CD4-positive, alpha-beta T cell treated with Interleukin-4 for 4 hours (primary cell): ENCODE measurements around the gene POLR2M.
A peak's percentile ranks its signal among the peaks of the same experiment; 100 is the strongest.

Experiments
- DNase-seq: peaks from one replicate; pipeline ENCODE4 v3.0.0-alpha.2; 2020

The POLR2M gene

DNA sequence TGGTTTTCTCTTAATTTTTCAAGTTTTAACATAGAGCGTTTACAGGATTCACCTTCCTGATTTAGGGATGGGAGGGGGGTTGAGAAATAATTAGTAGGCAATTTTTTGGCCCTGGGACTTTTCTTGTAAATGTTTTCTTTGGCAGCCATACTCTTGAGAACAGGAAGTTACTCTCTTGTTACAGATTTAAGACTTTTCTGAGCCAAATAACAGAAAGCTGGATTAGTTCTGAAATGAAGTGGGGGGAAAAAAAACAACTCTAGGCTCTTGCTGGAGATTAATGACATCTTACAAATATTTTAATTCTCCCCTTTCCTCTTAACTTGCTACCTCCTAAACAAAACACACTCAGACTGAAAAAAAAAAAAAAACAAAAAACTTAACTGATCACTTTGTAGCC, 13.8 kb upstream of the POLR2M start:
- DNase-seq: no peak

DNA sequence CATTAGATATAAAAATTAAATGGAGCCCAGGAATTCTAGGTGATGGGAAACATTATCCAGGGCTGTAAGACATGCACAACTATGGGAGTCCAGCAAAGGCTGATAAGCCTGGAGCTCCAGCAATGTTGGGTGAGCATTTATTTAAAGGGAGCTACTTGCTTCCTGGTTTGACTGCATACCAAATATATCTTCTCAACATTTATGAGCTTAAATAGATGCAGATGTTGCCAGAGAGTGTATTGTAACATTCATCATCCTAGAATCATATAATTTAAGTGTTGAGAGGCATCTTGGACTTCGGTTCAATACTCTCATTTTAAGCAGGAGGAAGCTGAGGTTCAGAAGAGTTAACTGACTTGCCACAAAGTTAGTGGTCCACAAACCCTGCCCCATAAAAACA, 12.2 kb upstream of the POLR2M start:
- DNase-seq: no peak

DNA sequence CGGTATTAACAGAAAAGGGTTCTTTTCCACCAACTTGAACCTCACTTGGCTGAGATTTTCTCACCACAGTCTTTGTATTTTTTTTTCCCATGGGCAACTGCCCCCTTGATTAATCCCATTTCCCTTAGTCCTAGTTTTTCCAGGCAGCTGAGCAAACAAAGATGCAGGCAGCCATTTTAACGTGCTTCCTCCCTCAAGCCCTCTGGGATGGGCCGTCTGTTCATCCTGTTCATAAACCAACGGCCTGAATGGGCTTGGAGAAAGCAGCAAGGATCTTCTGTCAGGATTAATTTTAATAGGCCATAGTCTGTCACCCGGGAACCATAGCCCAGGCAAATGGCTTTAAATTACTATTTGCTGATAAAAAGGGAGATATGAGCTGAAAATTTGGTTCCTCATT, 10.4 kb upstream of the POLR2M start:
- no peak for DNase-seq

DNA sequence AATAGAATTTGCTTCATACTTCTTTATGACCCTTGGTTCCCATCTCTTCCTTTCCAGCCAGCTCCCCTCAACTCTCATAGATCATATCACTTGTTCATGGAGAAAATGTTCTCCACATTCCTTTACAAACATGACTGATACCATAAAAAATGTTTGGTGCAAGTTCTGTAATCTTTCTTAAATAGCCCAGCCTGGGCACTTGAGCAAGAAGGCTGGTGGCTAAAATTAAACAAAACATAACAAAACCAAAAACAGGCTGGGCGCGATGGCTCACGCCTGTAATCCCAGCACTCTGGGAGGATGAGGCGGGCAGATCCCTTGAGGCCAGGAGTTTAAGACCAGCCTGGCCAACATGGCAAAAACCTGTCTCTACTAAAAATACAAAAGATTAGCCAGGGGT, 8.9 kb upstream of the POLR2M start:
- no peak for DNase-seq

DNA sequence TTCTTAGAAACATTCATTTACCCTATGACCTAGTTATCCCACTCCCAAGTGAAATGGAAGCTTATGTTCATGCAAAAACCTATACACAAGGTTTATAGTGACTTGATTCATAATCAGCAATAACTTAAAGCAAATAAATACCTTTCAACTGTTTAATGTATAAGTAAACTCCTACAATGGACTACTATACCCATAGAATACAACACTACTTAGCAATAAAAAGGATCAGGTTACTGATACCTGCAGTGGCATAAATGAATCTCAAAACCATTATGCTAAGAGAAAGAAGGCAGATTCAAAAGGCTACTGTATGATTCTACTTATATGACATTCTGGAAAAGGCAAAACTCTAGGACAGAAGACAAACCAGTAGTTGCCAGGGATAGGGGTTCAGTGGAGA, 8.3 kb upstream of the POLR2M start:
- no peak for DNase-seq

DNA sequence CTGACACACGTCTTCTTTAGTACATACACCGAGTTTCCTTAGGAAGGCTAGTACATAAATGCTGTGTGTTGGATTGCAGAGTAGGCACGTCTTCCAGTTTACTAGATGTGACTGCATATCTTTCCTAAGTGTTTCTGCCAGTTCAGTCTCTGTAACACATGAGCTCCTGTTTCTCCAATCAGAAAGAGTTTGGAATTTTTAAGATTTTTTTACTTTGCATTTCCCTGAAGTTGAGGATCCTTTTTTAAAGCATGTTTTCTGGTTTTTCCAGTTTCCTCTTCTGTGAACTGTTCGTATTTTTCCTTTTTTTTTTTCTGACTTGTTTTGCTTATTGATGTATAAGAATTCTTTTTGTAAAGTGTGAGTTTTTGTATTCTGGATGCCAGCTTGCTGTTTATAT, 7.5 kb upstream of the POLR2M start:
- DNase-seq: no peak

DNA sequence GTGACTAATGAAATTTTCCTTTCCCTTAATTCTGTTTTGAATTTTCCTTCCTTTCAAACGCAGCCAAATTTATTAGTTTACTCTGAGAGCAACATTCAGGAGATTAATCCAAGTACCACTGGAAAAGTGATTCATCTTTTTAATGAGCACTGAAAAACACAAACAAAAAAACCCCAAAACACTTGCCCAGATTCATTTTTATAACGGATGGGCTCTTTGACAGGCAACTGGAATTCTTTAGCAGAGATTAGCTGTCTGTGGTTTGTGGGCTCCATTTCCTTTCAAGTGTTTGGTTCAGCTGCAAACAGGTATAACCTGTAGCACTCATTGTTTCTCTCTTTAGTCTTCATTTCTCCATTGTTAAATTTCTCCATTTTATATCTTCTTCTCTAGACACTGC, 3.1 kb upstream of the POLR2M start:
- DNase-seq: peak; percentile 42

DNA sequence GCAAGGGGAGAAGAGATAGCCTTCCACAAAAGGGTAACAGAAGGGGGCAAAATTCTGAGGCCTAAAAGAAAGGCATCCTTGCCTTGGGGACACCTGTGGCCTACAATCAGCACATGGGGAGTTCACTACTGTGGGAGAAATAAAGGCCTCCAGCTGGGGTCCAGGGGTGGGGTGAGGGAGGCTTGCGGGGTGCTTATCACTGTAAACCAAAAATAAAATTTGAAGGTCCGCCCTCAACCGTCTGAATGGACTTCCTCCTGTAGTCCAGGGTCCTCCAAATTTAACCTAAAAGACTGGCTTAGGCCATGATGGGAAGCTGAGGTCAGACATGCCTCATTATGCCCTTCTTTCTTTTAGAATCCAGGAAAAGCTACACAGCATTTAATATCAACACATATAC, 2.1 kb upstream of the POLR2M start:
- DNase-seq: no peak

DNA sequence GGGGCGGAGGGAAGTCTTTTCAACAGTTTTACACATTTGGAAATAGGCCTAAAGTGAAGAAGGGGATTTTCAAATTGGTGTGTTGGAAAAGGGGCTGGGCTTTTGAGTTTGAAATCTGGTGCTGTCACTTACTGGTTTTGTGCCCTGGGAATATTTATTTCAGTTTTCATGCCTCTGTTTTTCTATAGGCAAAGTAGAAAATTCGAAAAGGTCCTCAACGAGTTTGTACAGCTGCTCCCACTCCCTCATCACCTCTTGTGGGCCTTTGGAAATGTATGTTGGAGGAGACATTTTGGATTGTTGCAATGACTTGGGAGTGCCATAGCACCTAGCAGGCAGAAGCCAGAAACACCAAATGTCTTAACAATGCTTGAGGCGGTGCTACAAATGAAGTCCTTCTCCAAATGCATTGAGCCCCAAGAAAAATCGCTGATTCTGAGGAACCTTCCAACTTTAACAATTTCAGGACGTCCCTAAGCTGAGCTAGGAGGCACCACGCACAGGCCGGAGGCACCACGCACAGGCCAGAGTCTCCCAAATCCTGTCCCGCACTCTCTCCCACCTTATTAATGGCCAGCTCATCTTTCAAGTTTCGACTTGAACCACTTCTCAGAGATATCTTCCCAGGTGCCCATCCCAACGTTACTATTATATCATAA, 639 bp upstream of the POLR2M start:
- no peak for DNase-seq

DNA sequence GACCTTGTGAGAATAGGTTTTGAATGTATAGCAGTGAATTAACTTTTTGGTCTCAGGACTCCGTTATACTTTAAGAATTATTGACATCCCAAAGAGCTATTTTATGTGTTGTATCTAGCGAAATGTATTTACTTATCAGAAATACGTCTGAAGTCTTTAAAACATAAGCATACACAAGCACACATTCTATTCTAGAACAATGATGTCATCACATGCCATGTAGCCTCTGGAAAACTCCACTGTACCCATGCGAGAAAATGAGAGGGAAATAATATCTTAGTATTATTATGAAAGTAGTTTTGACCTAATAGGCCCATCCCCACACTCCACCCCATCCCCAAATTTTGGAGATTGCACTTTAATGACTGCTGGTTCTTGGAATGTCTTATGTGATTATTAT, 1.5 kb downstream of the POLR2M start:
- DNase-seq: no peak

DNA sequence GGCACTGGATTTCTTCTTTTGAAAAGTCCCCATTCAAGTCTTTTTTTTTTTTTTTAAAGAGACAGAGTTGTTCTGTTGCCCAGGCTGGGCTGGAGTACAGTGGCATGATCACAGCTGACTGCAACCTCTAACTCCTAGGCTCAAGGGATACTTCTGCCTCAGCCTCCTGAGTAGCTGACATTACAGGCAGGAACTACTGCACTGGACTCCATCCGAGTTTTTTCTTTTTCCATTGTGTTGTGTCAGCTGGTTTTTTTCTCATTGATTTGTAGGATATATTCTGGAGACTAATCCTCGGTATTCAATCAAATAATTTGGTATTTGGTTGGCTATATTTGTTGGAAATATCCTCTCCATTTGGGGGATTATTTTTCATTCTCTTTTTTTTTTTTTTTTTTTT, 11.8 kb downstream of the POLR2M start:
- DNase-seq: no peak

DNA sequence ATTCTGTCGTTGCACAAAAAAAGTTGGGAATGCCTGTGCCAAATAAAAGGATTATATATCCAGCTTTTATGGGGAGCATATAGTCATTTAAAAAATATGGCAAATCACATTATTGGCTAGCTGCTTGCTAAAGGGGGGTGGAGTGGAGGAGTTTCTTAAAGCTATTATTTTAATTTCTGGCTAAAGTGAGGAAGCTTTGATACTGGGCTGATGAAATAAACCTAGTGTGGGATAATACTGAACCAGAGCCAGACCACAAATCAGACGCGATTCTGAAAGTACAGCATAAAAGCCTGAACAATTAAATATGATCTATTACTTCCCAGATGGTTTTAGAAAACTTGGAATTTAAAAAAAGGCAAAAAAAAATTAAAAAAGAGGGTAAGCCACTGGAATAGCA, 14.4 kb downstream of the POLR2M start:
- DNase-seq: no peak

DNA sequence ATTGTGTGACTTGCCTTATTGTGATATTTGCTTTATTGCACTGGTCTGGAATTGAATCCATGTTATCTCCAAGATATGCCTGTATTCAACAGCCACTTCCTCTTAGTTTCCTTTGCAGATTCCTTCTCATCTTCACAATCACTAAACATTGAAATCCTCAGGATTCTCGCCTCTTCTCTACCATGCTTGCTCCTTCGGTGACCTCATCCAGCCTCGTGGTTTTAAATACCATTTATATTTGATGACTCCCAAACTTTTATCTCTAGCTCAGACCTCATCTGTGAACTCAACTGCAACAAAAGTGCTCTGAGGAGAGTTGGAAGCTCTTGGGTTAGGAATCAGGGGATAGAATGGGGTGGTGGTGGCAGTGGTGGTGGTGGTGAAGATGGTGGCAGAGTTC, 19.9 kb downstream of the POLR2M start:
- DNase-seq: no peak

DNA sequence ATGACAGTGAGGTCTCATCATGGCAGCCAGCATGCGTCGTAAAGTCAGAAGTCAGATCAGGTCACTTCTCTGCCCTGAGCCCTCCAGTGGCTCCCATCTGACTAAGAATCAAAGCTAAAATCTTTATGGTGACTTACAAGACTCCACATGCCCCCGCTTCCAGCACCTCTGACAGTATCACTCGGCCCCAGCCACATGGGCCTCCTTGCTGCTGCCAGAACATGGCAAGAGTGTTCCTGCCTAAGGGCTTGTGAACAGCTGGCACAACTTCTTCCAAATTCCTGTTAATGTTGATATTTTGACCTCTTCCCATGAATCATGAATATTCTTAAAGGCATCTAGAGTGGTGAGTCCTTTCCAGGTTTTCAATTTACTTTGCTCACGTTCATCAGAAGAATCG, 20.5 kb downstream of the POLR2M start:
- no peak for DNase-seq

DNA sequence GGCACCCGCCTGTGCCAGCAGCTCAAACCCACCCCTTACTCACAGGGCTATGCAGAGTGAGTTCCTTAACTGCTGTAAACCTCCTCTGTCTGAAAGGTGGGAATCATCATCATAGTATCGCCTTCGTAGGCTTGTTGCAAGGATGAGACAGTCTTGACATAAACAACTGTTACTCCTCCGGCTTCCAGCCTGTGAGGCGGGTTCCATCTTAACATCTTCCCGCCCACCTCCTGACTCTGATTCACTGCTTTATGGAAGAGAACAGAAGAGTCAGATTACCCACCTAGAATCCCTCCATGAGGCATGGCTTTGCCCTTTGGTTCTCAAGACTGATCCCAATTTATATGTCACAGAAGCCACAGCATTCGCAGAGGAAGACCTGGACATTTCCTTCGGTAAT, 21.9 kb downstream of the POLR2M start:
- no peak for DNase-seq

DNA sequence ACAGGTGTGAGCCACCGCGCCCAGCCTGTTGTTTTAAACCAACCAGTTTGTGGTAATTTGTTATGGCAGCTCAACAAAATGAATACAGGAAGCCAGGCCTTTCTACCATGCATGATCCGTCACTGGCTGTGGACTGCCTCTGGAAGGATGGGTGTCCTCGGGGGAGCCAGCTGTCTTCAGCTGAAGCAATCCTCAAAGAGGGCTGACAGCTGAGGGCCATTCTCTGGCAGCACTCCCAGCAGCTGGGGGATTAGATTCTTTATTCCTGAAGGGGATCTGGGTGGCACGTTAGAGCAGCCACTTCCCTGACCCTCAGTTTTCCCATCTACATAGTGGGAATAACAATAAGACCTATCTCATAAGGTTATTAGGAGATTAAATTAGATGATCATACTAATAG, 24.4 kb downstream of the POLR2M start:
- DNase-seq: no peak

DNA sequence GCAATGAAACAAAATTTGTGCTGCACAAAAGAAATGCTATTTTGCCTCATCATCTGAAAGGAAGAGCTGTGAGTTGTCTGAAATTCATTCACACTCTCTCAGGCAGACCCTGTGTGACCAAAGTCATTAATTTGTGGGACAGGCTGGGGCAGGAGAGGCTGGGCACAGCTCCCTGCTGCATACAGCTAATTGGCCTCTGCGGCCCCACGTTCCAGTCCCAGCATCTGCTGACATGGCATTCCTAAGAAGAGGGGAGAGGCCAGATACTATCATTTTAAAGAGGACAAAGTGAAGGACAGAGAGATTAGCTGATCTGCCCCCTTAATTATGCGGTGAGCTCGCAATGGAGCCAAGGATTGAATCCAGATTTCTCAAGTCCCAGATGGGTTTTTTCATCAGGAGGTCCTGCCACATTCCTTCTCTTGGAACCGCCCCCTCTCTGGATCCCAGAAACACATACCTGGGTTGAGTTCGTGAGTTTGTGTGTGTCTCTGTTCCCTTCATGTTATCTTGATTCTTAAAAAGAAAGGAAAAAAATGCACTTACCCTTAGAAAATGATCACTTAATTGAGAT, 25.1 kb downstream of the POLR2M start:
- no peak for DNase-seq

DNA sequence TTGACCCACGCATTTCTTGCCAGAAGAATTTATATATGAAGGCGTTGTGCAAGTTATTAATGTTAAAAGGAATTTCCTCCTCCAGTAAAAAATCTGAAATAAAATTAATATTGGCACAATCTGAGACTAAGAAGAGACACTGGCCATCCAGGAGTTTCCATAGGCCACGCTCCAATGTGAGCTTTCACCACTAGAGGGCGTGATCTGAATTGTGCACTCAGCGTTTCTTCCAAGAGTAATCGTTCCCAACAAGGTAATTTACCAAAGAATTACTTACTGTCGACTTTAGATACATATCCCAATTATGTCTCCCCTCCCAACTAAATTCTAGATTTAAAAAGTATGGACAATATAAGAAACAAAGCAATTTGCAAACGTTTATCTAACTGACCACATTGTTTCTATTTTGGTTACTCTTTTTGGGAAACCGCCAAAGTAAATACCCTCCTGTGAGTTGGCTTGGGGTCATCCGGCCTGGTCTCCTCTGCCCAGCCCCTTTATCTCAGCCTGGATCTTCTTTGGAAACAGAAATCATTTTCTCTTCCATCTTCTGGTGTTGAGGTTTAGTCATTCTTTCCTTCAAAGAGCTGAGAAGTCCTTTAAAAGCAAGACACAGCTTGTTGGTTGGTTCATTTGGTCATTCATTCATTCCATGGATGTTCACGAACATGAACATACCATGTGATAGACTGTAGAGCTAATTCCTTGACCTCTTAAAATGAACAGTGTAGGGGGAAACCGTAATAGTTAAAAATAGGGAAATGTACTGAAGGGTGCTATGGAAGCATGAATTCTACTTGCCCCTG, 26.2 kb downstream of the POLR2M start:
- DNase-seq: peak; percentile 36

DNA sequence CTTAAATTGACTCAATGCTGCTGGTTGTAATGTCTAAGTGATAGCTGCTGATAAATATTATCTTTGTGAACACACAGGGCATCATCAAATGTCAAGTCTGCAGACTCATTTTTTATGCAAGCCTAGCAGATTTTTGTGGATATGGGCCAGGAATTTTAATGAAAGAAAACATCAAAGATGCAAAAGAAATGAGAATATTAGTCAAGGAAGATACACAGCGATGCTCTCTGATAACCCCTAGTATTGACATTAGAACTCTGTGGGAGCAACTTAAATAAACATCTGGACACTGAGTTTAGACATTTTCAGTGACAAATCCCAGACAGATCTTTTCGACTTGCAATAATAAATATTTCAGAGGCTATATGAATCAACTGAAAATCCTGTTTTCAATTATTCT, 28.3 kb downstream of the POLR2M start:
- no peak for DNase-seq

DNA sequence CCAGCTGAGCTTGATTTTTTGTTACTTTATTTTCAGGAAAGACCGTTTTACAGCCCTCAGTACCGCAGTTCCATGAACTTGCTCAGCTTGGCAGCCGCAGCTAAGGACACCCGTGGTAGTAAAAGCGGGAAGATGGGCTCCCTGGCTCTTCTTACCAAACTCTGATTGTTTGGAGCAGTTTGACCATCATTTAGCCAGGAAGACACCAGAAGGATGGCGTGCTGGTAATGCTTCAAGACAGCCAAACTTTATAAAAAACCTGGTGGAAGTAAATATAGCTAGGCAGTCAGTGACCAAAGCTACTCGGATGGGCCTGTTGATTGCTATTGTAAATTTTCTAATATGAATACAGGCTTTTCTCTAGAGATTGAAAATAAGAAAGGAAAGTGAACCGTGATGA, 28.9 kb downstream of the POLR2M start:
- no peak for DNase-seq

DNA sequence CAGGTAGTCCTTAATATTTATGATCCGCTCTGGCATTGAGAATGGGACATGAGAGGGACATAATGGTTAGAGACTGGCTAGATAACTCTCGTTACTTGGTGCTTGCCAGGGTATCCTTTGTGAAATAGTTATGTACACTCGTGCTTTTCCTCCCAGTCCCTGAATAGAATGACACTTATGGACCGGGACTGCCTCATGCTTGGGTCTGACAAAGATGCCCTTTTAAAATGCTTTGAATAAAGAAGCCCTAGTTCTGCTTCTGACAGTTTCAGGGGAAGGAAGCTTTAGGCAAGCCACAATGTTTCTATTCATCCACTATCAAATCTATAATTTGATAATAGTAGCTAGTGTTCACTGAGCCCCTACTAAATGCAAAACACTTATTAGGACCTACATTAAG, 29.4 kb downstream of the POLR2M start:
- no peak for DNase-seq

DNA sequence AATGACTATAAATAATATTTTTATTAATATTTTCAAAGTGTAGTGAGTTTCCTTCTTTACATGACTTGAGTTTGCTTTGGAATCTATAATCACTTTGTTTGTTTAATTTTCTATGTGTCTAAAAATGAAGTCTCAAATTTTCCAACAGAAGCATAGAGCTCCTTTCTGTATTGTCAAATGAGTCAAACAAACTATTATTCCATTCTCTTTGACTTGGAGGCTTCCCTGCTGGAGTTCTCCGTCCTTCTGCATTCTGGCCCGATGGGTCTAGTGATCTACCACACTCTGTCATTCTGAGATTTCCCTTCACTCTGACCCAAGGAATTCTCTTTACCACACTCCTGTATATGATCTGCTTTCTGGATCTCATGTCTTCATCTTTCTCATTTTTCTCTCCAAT, 30.1 kb downstream of the POLR2M start:
- no peak for DNase-seq

DNA sequence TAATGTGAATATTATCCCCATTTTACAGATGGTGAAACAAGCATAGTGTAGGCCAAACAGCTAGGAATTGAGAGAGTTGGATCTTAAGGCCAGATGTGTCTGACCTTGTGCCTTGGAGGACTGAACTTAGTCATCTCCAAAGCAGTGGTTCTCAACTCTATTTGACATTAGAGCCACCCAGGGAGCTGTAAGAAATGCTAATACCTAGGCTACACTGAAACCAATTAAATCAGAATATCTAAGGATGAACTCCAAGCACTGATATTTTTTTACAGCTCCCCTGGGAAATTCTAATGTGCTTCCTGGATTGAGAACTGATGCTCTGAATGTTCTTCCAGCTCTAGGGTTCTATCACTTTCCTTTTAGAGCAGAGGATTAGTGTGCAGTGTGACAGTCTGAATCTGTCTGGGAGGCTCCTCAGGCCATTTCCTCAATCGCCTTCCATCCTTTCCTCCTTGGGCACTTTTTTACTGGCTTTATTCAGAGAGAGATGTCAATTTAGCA, 32.3 kb downstream of the POLR2M start:
- no peak for DNase-seq

DNA sequence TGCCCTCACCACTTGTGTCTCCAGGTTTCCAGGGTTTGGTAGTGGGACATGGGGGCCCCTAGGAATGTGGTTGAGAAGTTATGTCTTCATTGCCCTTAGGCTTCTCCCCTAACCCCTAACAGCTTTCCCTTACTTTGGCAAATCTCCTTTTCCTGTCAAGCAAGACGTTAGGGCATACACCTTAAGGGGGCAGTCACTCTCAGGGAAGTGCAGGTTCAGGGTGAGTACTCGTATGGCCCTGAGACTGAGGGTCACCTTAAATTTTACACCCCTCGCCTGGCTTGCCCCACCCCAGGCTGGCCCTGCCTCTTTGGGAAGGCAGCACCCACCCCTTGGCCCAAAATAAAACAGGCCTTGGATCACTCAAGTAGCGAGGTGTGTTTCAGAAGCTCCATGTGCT, 33.5 kb downstream of the POLR2M start:
- DNase-seq: no peak
